Stimulated activated CD4-positive, alpha-beta T cell treated with anti-CD3 and anti-CD28 coated beads, TNF-alpha, amount 100 ng/mL, for 1 hour (primary cell): ENCODE measurements around the gene ANKRD42.

Source experiments
- DNase-seq, 3 donors: peaks; one replicate each; pipeline ENCODE4 v3.0.0-alpha.2; 2020; ENCODE audit warnings: low read depth in 3 of 3, low spot score in 1 of 3

ANKRD42 gene

GRCh38 chr11:83285771-83286528 lies 92.4 kb downstream of the ANKRD42 start, which contains the start of gene CCDC90B:
Gene CCDC90B, minus strand, starts transcription at chr11:83286367. Its CDS starts 395 bp downstream, at chr11:83285972.
- peak; percentile 76 to 85 (median 80) for DNase-seq

DNA sequence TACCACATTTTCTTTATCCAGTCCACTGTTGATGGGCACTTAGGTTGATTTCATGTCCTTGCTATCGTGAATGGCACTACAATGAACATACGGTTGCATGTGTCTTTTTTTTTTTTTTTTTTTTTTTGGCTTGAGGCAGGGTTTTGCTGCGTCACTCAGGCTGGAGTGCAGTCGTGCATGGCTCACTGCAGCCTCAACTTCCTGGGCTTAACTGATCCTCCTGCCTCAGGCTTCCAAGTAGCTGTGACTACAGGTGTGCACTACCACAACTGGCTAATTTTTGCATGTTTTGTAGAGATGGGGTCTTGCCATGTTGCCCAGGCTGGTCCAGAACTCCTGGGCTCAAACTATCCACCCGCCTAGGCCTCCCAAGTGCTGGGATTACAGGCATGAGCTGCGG lies 94.1 kb downstream of the ANKRD42 start:
- no peak for DNase-seq

- no peak for DNase-seq
These were observed 99.4 kb downstream of the ANKRD42 start for GRCh38 chr11:83292709-83293456.

GRCh38 chr11:83293457-83293774 lies 99.9 kb downstream of the ANKRD42 start:
- DNase-seq: no peak

DNA sequence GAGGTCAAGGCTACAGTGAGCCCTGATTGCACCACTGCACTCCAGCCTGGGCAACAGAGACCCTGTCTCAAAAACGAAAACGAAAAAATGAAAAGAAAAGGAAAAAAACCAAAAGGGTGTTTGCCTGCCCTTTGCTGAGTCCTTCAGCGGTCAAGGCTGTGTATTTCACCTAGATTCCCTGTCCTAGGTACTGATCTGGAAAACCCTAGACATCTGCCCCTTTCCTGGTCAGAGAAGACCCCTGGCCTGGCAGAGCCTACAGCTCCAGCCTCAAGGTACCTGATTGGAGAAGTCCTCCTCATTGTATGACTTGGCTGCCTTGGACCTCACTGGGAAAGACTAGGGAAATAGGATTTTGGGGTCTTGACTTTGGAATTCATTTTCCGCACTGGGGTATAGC lies 100.7 kb downstream of the ANKRD42 start:
- no peak for DNase-seq
